Measurements from ENCODE around the gene ADAMTS14.
"Not testable (repeated sequence)": the region's sequence is repeated elsewhere in the genome, so short reads cannot be mapped to it uniquely, and the experiment has no call there.

ADAMTS14 gene

GRCh38 chr10:70660722-70661121 is 11.6 kb upstream of the ADAMTS14 start:
- TF ChIP-seq, protein P1, sequence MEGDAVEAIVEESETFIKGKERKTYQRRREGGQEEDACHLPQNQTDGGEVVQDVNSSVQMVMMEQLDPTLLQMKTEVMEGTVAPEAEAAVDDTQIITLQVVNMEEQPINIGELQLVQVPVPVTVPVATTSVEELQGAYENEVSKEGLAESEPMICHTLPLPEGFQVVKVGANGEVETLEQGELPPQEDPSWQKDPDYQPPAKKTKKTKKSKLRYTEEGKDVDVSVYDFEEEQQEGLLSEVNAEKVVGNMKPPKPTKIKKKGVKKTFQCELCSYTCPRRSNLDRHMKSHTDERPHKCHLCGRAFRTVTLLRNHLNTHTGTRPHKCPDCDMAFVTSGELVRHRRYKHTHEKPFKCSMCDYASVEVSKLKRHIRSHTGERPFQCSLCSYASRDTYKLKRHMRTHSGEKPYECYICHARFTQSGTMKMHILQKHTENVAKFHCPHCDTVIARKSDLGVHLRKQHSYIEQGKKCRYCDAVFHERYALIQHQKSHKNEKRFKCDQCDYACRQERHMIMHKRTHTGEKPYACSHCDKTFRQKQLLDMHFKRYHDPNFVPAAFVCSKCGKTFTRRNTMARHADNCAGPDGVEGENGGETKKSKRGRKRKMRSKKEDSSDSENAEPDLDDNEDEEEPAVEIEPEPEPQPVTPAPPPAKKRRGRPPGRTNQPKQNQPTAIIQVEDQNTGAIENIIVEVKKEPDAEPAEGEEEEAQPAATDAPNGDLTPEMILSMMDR (IDR thresholded peaks at IDR 0.05; ENCODE audit: low read length): no peak
- TF ChIP-seq EZH2phosphoT487 (IDR thresholded peaks at IDR 0.05; ENCODE audit: low read length) (no peak), EZH2 (optimal IDR thresholded peaks at IDR 0.05; ENCODE audit: low read depth, low read length) (no peak)
- Histone ChIP-seq H3K79me2 (ENCODE audit: low read length) (no peaks in the 10 kb centered on the region), H4K20me1 (ENCODE audit: insufficient read depth, low read length) (no peaks in the 10 kb centered on the region), H3K4me2 (ENCODE audit: low read depth, low read length) (no peak overlapping the region), H3K9me2 (replicated peaks; ENCODE audit: insufficient read depth, low read length) (no peaks in the 10 kb centered on the region), H2AFZ (ENCODE audit: low read length) (no peak overlapping the region), H3K9ac (ENCODE audit: low read length) (no peak overlapping the region), H3K4me3 (ENCODE audit: low read length) (no peak overlapping the region), H3K4me1 (ENCODE audit: low read length) (no peaks in the 10 kb centered on the region), H3K27me3 (replicated peaks; ENCODE audit: insufficient read depth, low read length) (no peaks in the 10 kb centered on the region), H3K9me3 (replicated peaks; ENCODE audit: insufficient read depth, low read length) (no peaks in the 10 kb centered on the region), H3F3A (ENCODE audit: insufficient read depth, low read length) (no peaks in the 10 kb centered on the region), H3K27ac (ENCODE audit: low read length) (no peak overlapping the region), H3K36me3 (replicated peaks; ENCODE audit: insufficient read depth, low read length) (no peaks in the 10 kb centered on the region)
- DNase-seq: no peak

GRCh38 chr10:70661623-70662361 is 10.5 kb upstream of the ADAMTS14 start:
- Histone ChIP-seq H3K4me3 (ENCODE audit: low read length) (no peak overlapping the region), H3K79me2 (ENCODE audit: low read length) (no peaks in the 10 kb centered on the region), H2AFZ (ENCODE audit: low read length) (no peak overlapping the region), H3K9me3 (replicated peaks; ENCODE audit: insufficient read depth, low read length) (no peaks in the 10 kb centered on the region), H3K36me3 (replicated peaks; ENCODE audit: insufficient read depth, low read length) (no peaks in the 10 kb centered on the region), H3K27ac (ENCODE audit: low read length) (no peak overlapping the region), H3K9ac (ENCODE audit: low read length) (no peak overlapping the region), H3F3A (ENCODE audit: insufficient read depth, low read length) (no peaks in the 10 kb centered on the region), H3K4me1 (ENCODE audit: low read length) (no peaks in the 10 kb centered on the region), H4K20me1 (ENCODE audit: insufficient read depth, low read length) (no peaks in the 10 kb centered on the region), H3K9me2 (replicated peaks; ENCODE audit: insufficient read depth, low read length) (no peaks in the 10 kb centered on the region), H3K4me2 (ENCODE audit: low read depth, low read length) (no peak overlapping the region), H3K27me3 (replicated peaks; ENCODE audit: insufficient read depth, low read length) (no peaks in the 10 kb centered on the region)
- TF ChIP-seq, protein P1 (IDR thresholded peaks at IDR 0.05; ENCODE audit: low read length): no peak
- no peak for TF ChIP-seq EZH2phosphoT487 (IDR thresholded peaks at IDR 0.05; ENCODE audit: low read length)
- no peak for TF ChIP-seq EZH2 (optimal IDR thresholded peaks at IDR 0.05; ENCODE audit: low read depth, low read length)
- DNase-seq: no peak

- no peak overlapping the region for H3K27ac ChIP-seq (ENCODE audit: low read length)
- H2AFZ ChIP-seq (ENCODE audit: low read length): no peak overlapping the region
- TF ChIP-seq, protein P1 (IDR thresholded peaks at IDR 0.05; ENCODE audit: low read length): no peak
- TF ChIP-seq EZH2 (optimal IDR thresholded peaks at IDR 0.05; ENCODE audit: low read depth, low read length) (no peak), EZH2phosphoT487 (IDR thresholded peaks at IDR 0.05; ENCODE audit: low read length) (no peak)
- H3K9ac ChIP-seq (ENCODE audit: low read length): no peak overlapping the region
- no peak for DNase-seq
- H3K4me1 ChIP-seq (ENCODE audit: low read length): no peaks in the 10 kb centered on the region
- no peaks in the 10 kb centered on the region for H3K9me3 ChIP-seq (replicated peaks; ENCODE audit: insufficient read depth, low read length)
- no peak overlapping the region for H3K4me2 ChIP-seq (ENCODE audit: low read depth, low read length)
- H3K27me3 ChIP-seq (replicated peaks; ENCODE audit: insufficient read depth, low read length): no peaks in the 10 kb centered on the region
- no peaks in the 10 kb centered on the region for H3K36me3 ChIP-seq (replicated peaks; ENCODE audit: insufficient read depth, low read length)
- no peaks in the 10 kb centered on the region for H3F3A ChIP-seq (ENCODE audit: insufficient read depth, low read length)
- H4K20me1 ChIP-seq (ENCODE audit: insufficient read depth, low read length): no peaks in the 10 kb centered on the region
- H3K4me3 ChIP-seq (ENCODE audit: low read length): no peak overlapping the region
- no peaks in the 10 kb centered on the region for H3K9me2 ChIP-seq (replicated peaks; ENCODE audit: insufficient read depth, low read length)
- H3K79me2 ChIP-seq (ENCODE audit: low read length): no peaks in the 10 kb centered on the region
These were observed 9.7 kb upstream of the ADAMTS14 start for GRCh38 chr10:70662362-70663220.

DNA sequence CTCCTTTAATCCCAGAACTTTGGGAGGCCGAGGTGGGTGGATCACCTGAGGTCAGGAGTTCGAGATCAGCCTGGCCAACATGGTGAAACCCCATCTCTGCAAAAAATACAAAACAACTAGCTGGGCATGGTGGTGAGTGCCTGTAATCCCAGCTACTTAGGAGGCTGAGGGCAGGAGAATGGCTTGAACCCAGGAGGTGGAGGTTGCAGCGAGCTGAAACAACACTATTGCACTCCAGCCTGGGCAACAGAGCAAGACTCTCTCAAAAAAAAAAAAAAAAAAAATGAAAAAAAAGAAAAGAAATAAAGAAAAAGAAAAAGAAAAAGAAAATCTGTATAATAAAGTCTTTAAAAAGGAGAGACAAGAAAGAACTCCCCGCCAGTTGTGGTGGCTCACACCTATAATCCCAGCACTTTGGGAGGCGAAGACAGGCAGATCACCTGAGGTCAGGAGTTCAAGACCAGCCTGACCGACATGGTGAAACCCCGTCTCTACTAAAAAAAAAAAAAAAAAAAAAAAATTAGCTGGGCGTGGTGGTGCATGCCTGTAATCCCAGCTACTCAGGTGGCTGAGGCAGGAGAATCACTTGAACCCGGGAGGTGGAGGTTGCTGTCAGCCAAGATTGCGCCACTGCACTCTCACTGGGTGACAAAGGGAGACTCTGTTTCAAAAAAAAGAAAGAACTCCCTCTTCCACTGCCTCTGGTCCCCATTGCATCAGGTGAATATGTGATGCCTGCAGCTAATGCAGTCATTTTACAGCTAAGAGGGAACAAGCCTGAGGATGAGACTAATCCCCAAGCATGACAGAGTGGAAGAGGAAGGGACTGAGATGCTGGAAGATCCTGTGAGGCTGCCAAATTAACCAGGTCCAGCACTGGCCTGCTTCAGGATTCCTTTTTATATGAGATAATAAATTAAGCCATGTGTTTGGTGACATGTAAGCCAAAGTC is 8.6 kb upstream of the ADAMTS14 start:
- H3K9ac ChIP-seq (ENCODE audit: low read length); DNase-seq; H3K9me3 ChIP-seq (replicated peaks; ENCODE audit: insufficient read depth, low read length); H3K27ac ChIP-seq (ENCODE audit: low read length); H3K4me2 ChIP-seq (ENCODE audit: low read depth, low read length); H3K36me3 ChIP-seq (replicated peaks; ENCODE audit: insufficient read depth, low read length); H3K4me3 ChIP-seq (ENCODE audit: low read length); H2AFZ ChIP-seq (ENCODE audit: low read length); H3K9me2 ChIP-seq (replicated peaks; ENCODE audit: insufficient read depth, low read length); H3F3A ChIP-seq (ENCODE audit: insufficient read depth, low read length); H3K27me3 ChIP-seq (replicated peaks; ENCODE audit: insufficient read depth, low read length); H4K20me1 ChIP-seq (ENCODE audit: insufficient read depth, low read length); H3K79me2 ChIP-seq (ENCODE audit: low read length); H3K4me1 ChIP-seq (ENCODE audit: low read length): not testable (repeated sequence)
